Sigmoid colon (tissue), 7 donors: ENCODE data around the gene TOMM6. TPM values are rescaled to one million over a fixed set of nuclear protein-coding genes. Genes with fewer than 3 reads are reported as not detected.

Experiments used
- DNase-seq: peaks from one replicate; pipeline ENCODE4 v3.0.0-alpha.2; 2019
- H3K27ac ChIP-seq, 4 donors: fragments of 200-600 bp; sonication (generic); one replicate each; pipeline ENCODE4 v1.5.1; 2016 to 2019; ENCODE audit warnings: mild to moderate bottlenecking in 1 of 4
- H3K27me3 ChIP-seq, 3 donors: fragments of 200-600 bp; sonication (generic); one replicate each; pipeline ENCODE4 v1.5.1; 2019; ENCODE audit warnings: mild to moderate bottlenecking in 1 of 3
- H3K36me3 ChIP-seq, 4 donors: fragments of 200-600 bp; sonication (generic); one replicate each; pipeline ENCODE4 v1.5.1; 2016 to 2019
- H3K4me1 ChIP-seq, 4 donors: fragments of 200-600 bp; sonication (generic); one replicate each; pipeline ENCODE4 v1.5.1; 2017 to 2019
- H3K4me3 ChIP-seq, 4 donors: fragments of 200-600 bp; sonication (generic); one replicate each; pipeline ENCODE4 v1.5.1; 2017 to 2019; ENCODE audit warnings: mild to moderate bottlenecking in 2 of 4, moderate library complexity in 1 of 4
- H3K9me3 ChIP-seq, 4 donors: fragments of 200-600 bp in 3 of 4; sonication (generic) in 3 of 4; one replicate each; pipeline versions ENCODE4 v1.5.1 to v1.6.1; 2013 to 2019
- CTCF ChIP-seq, 4 experiments: fragments of 450-650 bp in 3 of 4; fragments of 200-600 bp in 1 of 4; IDR thresholded peaks; one replicate each; pipeline ENCODE4 v1.5.1; 2016 to 2019; ENCODE audit warnings: antibody characterized with exemption in 4 of 4, mild to moderate bottlenecking in 3 of 4, moderate library complexity in 2 of 4
- EP300 ChIP-seq, 4 donors: sonication (generic); formaldehyde crosslinking; IDR thresholded peaks; one replicate each; pipeline ENCODE4 v1.6.1; 2017; ENCODE audit warnings: antibody characterized with exemption in 4 of 4
- POLR2A ChIP-seq, 2 donors: fragments of 450-650 bp; IDR thresholded peaks; one replicate each; pipeline ENCODE4 v1.6.1; 2016; ENCODE audit warnings: antibody characterized with exemption in 2 of 2, mild to moderate bottlenecking in 2 of 2, moderate library complexity in 2 of 2
- POLR2AphosphoS5 ChIP-seq, 4 donors: sonication (generic); formaldehyde crosslinking; IDR thresholded peaks; one replicate each; pipeline ENCODE4 v1.6.1; 2017; ENCODE audit warnings: antibody characterized with exemption in 4 of 4
- WGBS, 2 donors: extraction: QIAGEN DNeasy Blood & Tissue Kit; methylation state at CpG; one replicate each; pipeline ENCODE4 v1.1.7; 2013; 5-methylcytosine and 5-hydroxymethylcytosine counted together
- intact Hi-C: fragments of 100-400 bp; cut with DNase I; formaldehyde crosslinking; loops from one replicate; pipeline ENCODE4 v1.15.1; 2023
- polyA plus RNA-seq, 3 donors: library from polyadenylated mRNA; stranded (reverse); fragments of 200-250 nt; gene quantifications; one replicate each; pipeline ENCODE4 v1.2.3, GENCODE V29; 2013
- total RNA-seq, 4 donors: library from RNA; depleted of rRNA; stranded (reverse); fragments of >200 nt; gene quantifications; one replicate each; pipeline ENCODE4 v1.1.0, GENCODE V29; 2016
- donor health status: healthy with polysubstance abuse.
- donor health status: Bipolar disorder and iron deficiency.
- donor health status: healthy.

Gene TOMM6
- total and polyA plus RNA-seq, 7 donors, result 116 to 309 (median 154) TPM

GRCh38 chr6:41743406-41744235 lies 43.9 kb upstream of the TOMM6 start:
- no peak overlapping the region for H3K27ac ChIP-seq
- DNase-seq, result no peak
- no peaks in the 10 kb centered on the region for H3K27me3 ChIP-seq
- H3K4me1 ChIP-seq, result no peaks in the 10 kb centered on the region
- H3K4me3 ChIP-seq, result no peak overlapping the region
- TF ChIP-seq POLR2AphosphoS5 (IDR thresholded peaks at IDR 0.05), result no peak
- H3K36me3 ChIP-seq, result no peaks in the 10 kb centered on the region
- 92 to 95% methylated on average over 6 of the region's 6 CpGs for WGBS, 2 donors
- H3K9me3 ChIP-seq, result no peaks in the 10 kb centered on the region
- intact Hi-C loops, result no loop called here

GRCh38 chr6:41744236-41744787 lies 43.2 kb upstream of the TOMM6 start:
- H3K36me3 ChIP-seq, result no peaks in the 10 kb centered on the region
- WGBS, 2 donors, result 89 to 93% methylated on average over 7 of the region's 7 CpGs
- no peaks in the 10 kb centered on the region for H3K9me3 ChIP-seq
- no peak for DNase-seq
- no peak overlapping the region for H3K27ac ChIP-seq
- no peak overlapping the region for H3K4me3 ChIP-seq
- no peaks in the 10 kb centered on the region for H3K4me1 ChIP-seq
- no peaks in the 10 kb centered on the region for H3K27me3 ChIP-seq
- TF ChIP-seq POLR2A (IDR thresholded peaks at IDR 0.05), result no peak
- TF ChIP-seq CTCF (IDR thresholded peaks at IDR 0.05), result no peak
- no peak for TF ChIP-seq EP300 (IDR thresholded peaks at IDR 0.05)
- no peak for TF ChIP-seq POLR2AphosphoS5 (IDR thresholded peaks at IDR 0.05)
- intact Hi-C loops, result no loop called here

GRCh38 chr6:41746107-41746506 lies 41.4 kb upstream of the TOMM6 start:
- Histone ChIP-seq H3K27ac (no peak overlapping the region), H3K4me3 (no peak overlapping the region), H3K4me1 (no peaks in the 10 kb centered on the region), H3K9me3 (no peaks in the 10 kb centered on the region), H3K27me3 (no peaks in the 10 kb centered on the region), H3K36me3 (no peaks in the 10 kb centered on the region)
- DNase-seq, result no peak
- TF ChIP-seq EP300 (IDR thresholded peaks at IDR 0.05), result no peak
- no peak for TF ChIP-seq POLR2A (IDR thresholded peaks at IDR 0.05)
- no peak for TF ChIP-seq CTCF (IDR thresholded peaks at IDR 0.05)
- TF ChIP-seq POLR2AphosphoS5 (IDR thresholded peaks at IDR 0.05), result no peak
- intact Hi-C loops, result no loop called here
- 92 to 93% methylated on average over 10 of the region's 10 CpGs for WGBS, 2 donors

- H3K27me3 ChIP-seq, result no peaks in the 10 kb centered on the region
- intact Hi-C loops, result no loop called here
- H3K4me3 ChIP-seq, result no peak within 1 kb of the TSS
- TF ChIP-seq POLR2AphosphoS5 (IDR thresholded peaks at IDR 0.05) (no peak), EP300 (IDR thresholded peaks at IDR 0.05) (no peak), POLR2A (IDR thresholded peaks at IDR 0.05) (no peak), CTCF (IDR thresholded peaks at IDR 0.05) (no peak)
- no peaks in the 10 kb centered on the region for H3K4me1 ChIP-seq
- 80 to 89% methylated on average over 15 of the region's 15 CpGs for WGBS, 2 donors
- H3K9me3 ChIP-seq, result no peaks in the 10 kb centered on the region
- no peak within 1 kb of the TSS for H3K27ac ChIP-seq
- no peak for DNase-seq
- H3K36me3 ChIP-seq, result no peaks in the 10 kb centered on the region
Measured at GRCh38 chr6:41747256-41748101, 40.0 kb upstream of the TOMM6 start, which contains the start of gene PGC. PGC (minus strand) TSS chr6:41747397; CDS start chr6:41747334, 63 bp downstream.

GRCh38 chr6:41748102-41748477 lies 39.4 kb upstream of the TOMM6 start:
- no peak for TF ChIP-seq POLR2AphosphoS5 (IDR thresholded peaks at IDR 0.05)
- no peak for TF ChIP-seq CTCF (IDR thresholded peaks at IDR 0.05)
- TF ChIP-seq POLR2A (IDR thresholded peaks at IDR 0.05), result no peak
- no peak for TF ChIP-seq EP300 (IDR thresholded peaks at IDR 0.05)
- Histone ChIP-seq H3K4me1 (no peaks in the 10 kb centered on the region), H3K36me3 (no peaks in the 10 kb centered on the region), H3K27ac (no peak overlapping the region), H3K27me3 (no peaks in the 10 kb centered on the region), H3K4me3 (no peak overlapping the region), H3K9me3 (no peaks in the 10 kb centered on the region)
- WGBS, 2 donors, result 95 to 97% methylated on average over 6 of the region's 6 CpGs
- intact Hi-C loops, result no loop called here
- no peak for DNase-seq
